ENCODE data around the gene EXOC2.
"Not testable (repeated sequence)": the region's sequence is repeated elsewhere in the genome, so short reads cannot be mapped to it uniquely, and the experiment has no call there.

EXOC2 gene

DNA sequence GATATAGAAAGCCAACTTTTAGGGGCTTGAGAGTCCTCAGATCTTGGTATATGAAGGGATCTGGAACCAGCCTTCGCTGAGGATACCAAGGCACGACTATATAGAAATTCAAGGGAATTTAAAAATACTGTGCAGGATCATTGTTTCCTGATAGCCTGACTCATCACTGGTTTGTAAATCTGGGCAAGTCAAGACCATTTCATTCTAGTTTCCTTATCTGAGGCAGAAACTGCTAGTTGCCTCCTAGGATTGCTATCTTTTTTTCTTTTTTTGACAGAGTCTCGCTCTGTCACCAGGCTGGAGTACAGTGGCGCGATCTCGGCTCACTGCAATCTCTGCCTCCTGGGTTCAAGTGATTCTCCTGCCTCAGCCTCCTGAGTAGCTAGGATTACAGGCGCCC, 131.6 kb downstream of the EXOC2 start:
- H3K36me3 ChIP-seq (replicated peaks in 1 of 2; ENCODE audit: control insufficient read depth in 2 of 2, insufficient read depth in 2 of 2, low read length in 2 of 2) = peaks cover 14 to 69% of the 10 kb centered on the region in 2 donors
- not testable (repeated sequence) for H3K4me3 ChIP-seq (ENCODE audit: low read length in 2 of 2); H2BK120ac ChIP-seq (ENCODE audit: low read depth, low read length); H3K9me3 ChIP-seq (replicated peaks in 1 of 2; ENCODE audit: control insufficient read depth in 2 of 2, insufficient read depth in 1 of 2, low read depth in 1 of 2, low read length in 2 of 2); H3K14ac ChIP-seq (ENCODE audit: low read length); H2AK5ac ChIP-seq (ENCODE audit: low read depth, low read length); H3K27me3 ChIP-seq (ENCODE audit: control insufficient read depth in 3 of 3, insufficient read depth in 3 of 3, low read depth in 1 of 3, low read length in 3 of 3); H4K8ac ChIP-seq (ENCODE audit: low read depth, low read length); H3K27ac ChIP-seq (replicated peaks; ENCODE audit: low read length); H3K18ac ChIP-seq (ENCODE audit: low read length); H4K91ac ChIP-seq (ENCODE audit: low read depth, low read length, poor library complexity); H3K4ac ChIP-seq (ENCODE audit: low read length); H2BK12ac ChIP-seq (ENCODE audit: low read length); H3K4me1 ChIP-seq (ENCODE audit: control insufficient read depth in 2 of 2, insufficient read depth in 1 of 2, low read depth in 1 of 2, low read length in 2 of 2); H2BK5ac ChIP-seq (ENCODE audit: low read length); H3K79me1 ChIP-seq (ENCODE audit: low read depth, low read length); H2AFZ ChIP-seq (ENCODE audit: low read length); H3K23ac ChIP-seq (ENCODE audit: low read depth, low read length, poor library complexity); H3K4me2 ChIP-seq (ENCODE audit: insufficient read depth, low read length, poor library complexity, severe bottlenecking); H3K9ac ChIP-seq (ENCODE audit: low read depth, low read length, poor library complexity); H2BK15ac ChIP-seq (ENCODE audit: low read length); DNase-seq (ENCODE audit: low spot score)
- no CpG with 5 or more reads among the region's 7 CpGs for WGBS, 2 donors (ENCODE audit: extremely low coverage in 2 of 2, insufficient read length in 2 of 2, insufficient replicate concordance in 1 of 2)

DNA sequence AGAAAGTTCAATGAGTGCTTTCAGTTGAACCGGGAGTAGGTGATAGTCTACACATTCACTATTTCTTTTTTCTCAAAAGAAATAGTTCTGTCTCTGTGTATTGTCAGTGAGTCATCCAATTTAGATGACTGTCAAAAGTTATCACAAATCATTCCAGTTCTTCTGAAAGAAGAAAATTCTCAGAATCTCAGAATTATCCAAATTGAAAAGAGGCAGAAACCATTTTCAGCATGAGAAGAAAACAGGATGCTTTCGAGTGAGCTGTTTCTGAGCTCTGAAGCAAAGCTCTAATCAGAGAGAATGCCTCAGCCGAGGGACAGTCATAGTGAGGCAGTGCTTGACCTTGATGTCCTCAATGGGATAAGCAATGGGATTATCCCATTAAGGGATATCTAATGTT, 134.0 kb downstream of the EXOC2 start:
- H2AFZ ChIP-seq (ENCODE audit: low read length) = no peak overlapping the region
- no peak overlapping the region for H2BK12ac ChIP-seq (ENCODE audit: low read length)
- H4K8ac ChIP-seq (ENCODE audit: low read depth, low read length) = no peak overlapping the region
- no peaks in the 10 kb centered on the region for H3K79me1 ChIP-seq (ENCODE audit: low read depth, low read length)
- no peak overlapping the region for H2BK15ac ChIP-seq (ENCODE audit: low read length)
- no peak overlapping the region for H3K4me2 ChIP-seq (ENCODE audit: insufficient read depth, low read length, poor library complexity, severe bottlenecking)
- no peak overlapping the region for H2BK120ac ChIP-seq (ENCODE audit: low read depth, low read length)
- H3K4me1 ChIP-seq (ENCODE audit: control insufficient read depth in 2 of 2, insufficient read depth in 1 of 2, low read depth in 1 of 2, low read length in 2 of 2) = no peaks in the 10 kb centered on the region
- H3K14ac ChIP-seq (ENCODE audit: low read length) = no peak overlapping the region
- no peaks in the 10 kb centered on the region for H3K27me3 ChIP-seq (ENCODE audit: control insufficient read depth in 3 of 3, insufficient read depth in 3 of 3, low read depth in 1 of 3, low read length in 3 of 3)
- no peak overlapping the region for H3K23ac ChIP-seq (ENCODE audit: low read depth, low read length, poor library complexity)
- no CpG with 5 or more reads among the region's 3 CpGs for WGBS, 2 donors (ENCODE audit: extremely low coverage in 2 of 2, insufficient read length in 2 of 2, insufficient replicate concordance in 1 of 2)
- no peak overlapping the region for H3K18ac ChIP-seq (ENCODE audit: low read length)
- H2AK5ac ChIP-seq (ENCODE audit: low read depth, low read length) = no peak overlapping the region
- no peak overlapping the region for H4K91ac ChIP-seq (ENCODE audit: low read depth, low read length, poor library complexity)
- no peaks in the 10 kb centered on the region for H3K9me3 ChIP-seq (replicated peaks in 1 of 2; ENCODE audit: control insufficient read depth in 2 of 2, insufficient read depth in 1 of 2, low read depth in 1 of 2, low read length in 2 of 2)
- no peak overlapping the region for H3K4ac ChIP-seq (ENCODE audit: low read length)
- no peak overlapping the region for H3K9ac ChIP-seq (ENCODE audit: low read depth, low read length, poor library complexity)
- H3K4me3 ChIP-seq (ENCODE audit: low read length in 2 of 2) = no peak overlapping the region
- peaks cover 9 to 83% of the 10 kb centered on the region in 2 donors for H3K36me3 ChIP-seq (replicated peaks in 1 of 2; ENCODE audit: control insufficient read depth in 2 of 2, insufficient read depth in 2 of 2, low read length in 2 of 2)
- H2BK5ac ChIP-seq (ENCODE audit: low read length) = no peak overlapping the region
- no peak overlapping the region for H3K27ac ChIP-seq (replicated peaks; ENCODE audit: low read length)
- no peak for DNase-seq (ENCODE audit: low spot score)

DNA sequence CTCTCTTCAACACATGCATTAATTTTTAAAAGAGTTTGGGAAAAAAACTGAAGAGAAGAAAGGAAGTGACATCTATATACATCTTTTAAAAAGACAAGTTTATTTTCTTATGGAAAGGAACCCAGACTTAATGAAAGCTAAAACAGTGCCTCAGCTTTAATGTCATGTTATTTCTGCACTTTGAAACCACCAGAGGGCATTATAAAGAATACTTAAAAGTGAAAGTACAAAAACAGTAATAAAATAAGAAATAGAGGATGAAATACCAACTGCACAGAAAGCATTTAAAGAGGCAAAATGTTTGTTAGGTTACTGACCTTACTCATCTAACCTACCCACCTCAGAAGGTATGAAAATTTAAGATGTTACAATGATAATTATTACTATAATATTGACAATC, 134.8 kb downstream of the EXOC2 start:
- H3K9me3 ChIP-seq (replicated peaks in 1 of 2; ENCODE audit: control insufficient read depth in 2 of 2, insufficient read depth in 1 of 2, low read depth in 1 of 2, low read length in 2 of 2) = no peaks in the 10 kb centered on the region
- no peak overlapping the region for H3K9ac ChIP-seq (ENCODE audit: low read depth, low read length, poor library complexity)
- no peak overlapping the region for H3K18ac ChIP-seq (ENCODE audit: low read length)
- H3K36me3 ChIP-seq (replicated peaks in 1 of 2; ENCODE audit: control insufficient read depth in 2 of 2, insufficient read depth in 2 of 2, low read length in 2 of 2) = peaks cover 7 to 83% of the 10 kb centered on the region in 2 donors
- H2BK120ac ChIP-seq (ENCODE audit: low read depth, low read length) = no peak overlapping the region
- no peak overlapping the region for H2BK12ac ChIP-seq (ENCODE audit: low read length)
- no peak overlapping the region for H3K23ac ChIP-seq (ENCODE audit: low read depth, low read length, poor library complexity)
- DNase-seq (ENCODE audit: low spot score) = no peak
- H3K27ac ChIP-seq (replicated peaks; ENCODE audit: low read length) = no peak overlapping the region
- no peaks in the 10 kb centered on the region for H3K4me1 ChIP-seq (ENCODE audit: control insufficient read depth in 2 of 2, insufficient read depth in 1 of 2, low read depth in 1 of 2, low read length in 2 of 2)
- H3K27me3 ChIP-seq (ENCODE audit: control insufficient read depth in 3 of 3, insufficient read depth in 3 of 3, low read depth in 1 of 3, low read length in 3 of 3) = no peaks in the 10 kb centered on the region
- no peaks in the 10 kb centered on the region for H3K79me1 ChIP-seq (ENCODE audit: low read depth, low read length)
- H4K8ac ChIP-seq (ENCODE audit: low read depth, low read length) = no peak overlapping the region
- no peak overlapping the region for H3K4me3 ChIP-seq (ENCODE audit: low read length in 2 of 2)
- no peak overlapping the region for H3K14ac ChIP-seq (ENCODE audit: low read length)
- H2AFZ ChIP-seq (ENCODE audit: low read length) = no peak overlapping the region
- no peak overlapping the region for H3K4me2 ChIP-seq (ENCODE audit: insufficient read depth, low read length, poor library complexity, severe bottlenecking)
- no peak overlapping the region for H2BK5ac ChIP-seq (ENCODE audit: low read length)
- no peak overlapping the region for H4K91ac ChIP-seq (ENCODE audit: low read depth, low read length, poor library complexity)
- H2BK15ac ChIP-seq (ENCODE audit: low read length) = no peak overlapping the region
- no peak overlapping the region for H2AK5ac ChIP-seq (ENCODE audit: low read depth, low read length)
- H3K4ac ChIP-seq (ENCODE audit: low read length) = no peak overlapping the region

DNA sequence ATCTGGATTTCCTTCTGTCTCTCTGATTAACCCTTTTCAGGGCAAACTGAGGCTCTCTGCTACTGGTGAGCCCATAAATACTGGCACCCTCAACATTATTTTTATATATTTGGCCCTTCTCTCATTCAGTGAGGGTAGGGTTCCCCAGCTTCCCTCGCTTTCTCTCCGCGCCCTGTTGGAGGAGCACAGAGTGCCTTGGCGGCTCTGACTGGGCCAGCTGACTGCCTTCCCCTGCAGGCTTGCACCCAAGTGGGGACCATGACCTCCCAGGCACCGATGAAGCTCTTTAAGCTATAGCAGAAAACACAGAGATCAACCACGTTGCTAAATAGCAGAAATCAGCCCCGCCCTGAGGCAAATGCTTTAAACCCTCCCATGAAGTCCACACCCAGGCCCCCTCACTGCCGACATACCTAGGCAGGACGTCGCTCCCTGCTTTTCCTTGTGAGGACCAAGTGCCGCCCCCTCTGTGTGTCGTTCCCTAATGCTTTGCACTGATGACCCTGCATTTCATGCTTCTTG, 141.0 kb downstream of the EXOC2 start:
- Histone ChIP-seq H4K91ac (ENCODE audit: low read depth, low read length, poor library complexity) (no peak overlapping the region), H3K79me1 (ENCODE audit: low read depth, low read length) (no peaks in the 10 kb centered on the region), H3K27me3 (ENCODE audit: control insufficient read depth in 3 of 3, insufficient read depth in 3 of 3, low read depth in 1 of 3, low read length in 3 of 3) (no peaks in the 10 kb centered on the region), H3K4me3 (ENCODE audit: low read length in 2 of 2) (no peak overlapping the region), H2AFZ (ENCODE audit: low read length) (no peak overlapping the region), H2BK120ac (ENCODE audit: low read depth, low read length) (no peak overlapping the region), H4K8ac (ENCODE audit: low read depth, low read length) (no peak overlapping the region), H3K14ac (ENCODE audit: low read length) (no peak overlapping the region), H3K4me2 (ENCODE audit: insufficient read depth, low read length, poor library complexity, severe bottlenecking) (no peak overlapping the region), H2BK5ac (ENCODE audit: low read length) (no peak overlapping the region), H3K36me3 (replicated peaks in 1 of 2; ENCODE audit: control insufficient read depth in 2 of 2, insufficient read depth in 2 of 2, low read length in 2 of 2) (peaks cover 2 to 55% of the 10 kb centered on the region in 2 donors), H3K4me1 (ENCODE audit: control insufficient read depth in 2 of 2, insufficient read depth in 1 of 2, low read depth in 1 of 2, low read length in 2 of 2) (peaks cover 0 to 8% of the 10 kb centered on the region in 2 donors), H3K4ac (ENCODE audit: low read length) (no peak overlapping the region), H3K18ac (ENCODE audit: low read length) (peak overlapping the region; percentile 61), H3K9ac (ENCODE audit: low read depth, low read length, poor library complexity) (no peak overlapping the region), H3K23ac (ENCODE audit: low read depth, low read length, poor library complexity) (no peak overlapping the region), H2BK12ac (ENCODE audit: low read length) (no peak overlapping the region), H3K27ac (replicated peaks; ENCODE audit: low read length) (no peak overlapping the region), H3K9me3 (replicated peaks in 1 of 2; ENCODE audit: control insufficient read depth in 2 of 2, insufficient read depth in 1 of 2, low read depth in 1 of 2, low read length in 2 of 2) (no peaks in the 10 kb centered on the region), H2BK15ac (ENCODE audit: low read length) (no peak overlapping the region), H2AK5ac (ENCODE audit: low read depth, low read length) (no peak overlapping the region)
- no peak for DNase-seq (ENCODE audit: low spot score)
- WGBS, 2 donors (ENCODE audit: extremely low coverage in 2 of 2, insufficient read length in 2 of 2, insufficient replicate concordance in 1 of 2) = no CpG with 5 or more reads among the region's 12 CpGs
